GM19099 (cell line): ENCODE data around the gene FOSL2.

Source experiments
- POLR2A ChIP-seq: IDR thresholded peaks from 3 replicates; pipeline ENCODE4 v1.6.1; 2011; ENCODE audit warnings: low read depth; ENCODE audit not compliant: insufficient read length; ENCODE audit errors: extremely low read depth

FOSL2 gene

DNA sequence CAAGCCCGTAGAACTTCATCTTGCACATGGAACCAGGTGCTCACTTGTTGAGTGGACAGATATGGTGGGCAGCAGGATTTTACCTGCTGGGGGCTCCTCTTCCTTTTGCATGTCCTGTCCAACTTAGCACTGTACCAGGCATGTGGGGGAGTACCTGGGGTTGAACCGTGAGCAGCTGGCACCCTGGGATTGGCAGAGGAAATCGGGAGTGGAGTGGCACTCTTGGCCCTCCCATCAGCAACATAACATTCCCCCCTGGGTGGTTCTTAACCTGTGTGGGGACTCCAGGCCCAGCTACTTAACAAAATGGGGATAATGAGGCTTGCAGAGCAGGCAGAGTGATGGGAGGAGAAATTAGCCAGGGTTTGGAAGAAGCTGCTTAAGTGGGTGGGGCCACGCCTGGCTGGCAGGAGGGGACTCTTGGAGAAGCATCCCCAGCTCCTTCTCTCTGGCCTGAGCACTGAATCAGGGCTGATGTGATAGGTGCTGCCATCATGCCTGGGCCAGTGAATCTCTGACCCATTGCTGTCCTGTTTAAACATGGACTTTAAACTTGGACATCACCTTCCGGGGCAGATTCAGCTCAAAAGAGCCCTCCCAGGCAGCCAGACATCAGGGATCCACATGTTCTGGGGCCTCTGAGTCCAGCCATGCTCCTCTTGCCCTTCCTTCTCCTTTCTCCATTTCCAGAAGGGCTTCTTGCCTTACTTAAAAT, 15.5 kb downstream of the FOSL2 start:
- no peak for TF ChIP-seq POLR2A

DNA sequence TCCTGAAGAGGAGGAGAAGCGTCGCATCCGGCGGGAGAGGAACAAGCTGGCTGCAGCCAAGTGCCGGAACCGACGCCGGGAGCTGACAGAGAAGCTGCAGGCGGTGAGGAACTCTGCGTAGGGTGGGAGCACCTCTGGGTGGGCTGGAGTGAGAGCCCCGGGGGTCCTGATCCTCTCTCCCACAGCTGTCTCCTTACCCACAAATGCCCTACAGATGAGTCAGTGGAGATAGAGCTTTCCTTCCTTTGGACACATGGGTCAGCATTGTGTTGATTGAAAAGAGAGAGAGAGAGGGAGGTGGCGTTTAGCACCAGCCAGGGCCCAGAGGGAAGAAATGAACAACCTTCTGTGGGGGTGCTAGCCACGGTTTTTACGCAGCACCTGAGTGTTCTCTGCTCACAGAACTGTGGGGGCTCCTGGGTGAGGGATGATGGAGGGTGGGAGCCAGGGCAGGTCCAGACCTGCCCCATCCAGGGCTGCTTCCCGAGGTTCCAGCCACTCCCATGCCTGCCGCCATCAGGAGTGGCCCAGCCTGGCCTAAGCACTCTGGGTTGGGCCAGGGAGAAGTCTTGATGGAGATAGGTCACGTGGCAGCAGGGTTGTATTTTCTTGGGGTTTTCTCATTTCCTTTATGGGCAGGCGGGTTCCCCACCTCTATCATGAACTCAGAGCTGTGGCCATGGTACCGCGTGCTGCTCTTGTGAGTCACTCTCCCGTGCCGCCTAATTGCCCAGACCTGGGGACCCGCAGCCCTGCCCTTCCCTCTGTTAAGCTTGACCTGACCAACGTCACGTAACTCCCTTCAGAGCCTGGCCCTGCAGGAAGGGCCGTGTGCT, 16.3 kb downstream of the FOSL2 start:
- TF ChIP-seq POLR2A: no peak

DNA sequence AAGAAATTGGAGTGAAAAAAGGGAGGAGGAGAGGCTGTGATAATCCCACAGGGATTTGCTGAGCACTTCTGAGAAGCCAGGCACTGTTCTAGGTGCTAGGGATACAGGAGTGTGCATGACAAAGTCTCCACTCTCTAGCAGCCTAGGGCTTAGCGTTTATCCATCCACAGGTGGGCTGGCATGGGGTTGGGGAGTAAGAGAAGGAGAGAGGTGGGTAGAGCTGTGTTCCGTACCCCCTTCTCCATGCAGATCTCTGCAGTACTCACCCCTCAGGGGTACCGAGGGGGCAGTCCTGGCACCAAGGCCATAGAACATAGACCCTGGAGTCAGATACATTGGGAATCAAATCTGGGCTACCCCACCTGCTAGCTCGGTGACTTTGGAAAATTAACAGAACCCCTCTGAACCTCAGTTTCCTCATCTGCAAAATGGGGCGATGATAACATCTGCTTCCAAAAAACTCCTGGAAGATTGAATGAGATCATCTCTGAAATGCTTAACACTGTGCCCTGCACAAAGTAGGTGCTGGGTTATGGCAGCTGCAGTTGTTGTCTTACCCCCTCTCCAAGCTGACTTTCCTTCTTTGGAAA, 18.6 kb downstream of the FOSL2 start:
- no peak for TF ChIP-seq POLR2A

DNA sequence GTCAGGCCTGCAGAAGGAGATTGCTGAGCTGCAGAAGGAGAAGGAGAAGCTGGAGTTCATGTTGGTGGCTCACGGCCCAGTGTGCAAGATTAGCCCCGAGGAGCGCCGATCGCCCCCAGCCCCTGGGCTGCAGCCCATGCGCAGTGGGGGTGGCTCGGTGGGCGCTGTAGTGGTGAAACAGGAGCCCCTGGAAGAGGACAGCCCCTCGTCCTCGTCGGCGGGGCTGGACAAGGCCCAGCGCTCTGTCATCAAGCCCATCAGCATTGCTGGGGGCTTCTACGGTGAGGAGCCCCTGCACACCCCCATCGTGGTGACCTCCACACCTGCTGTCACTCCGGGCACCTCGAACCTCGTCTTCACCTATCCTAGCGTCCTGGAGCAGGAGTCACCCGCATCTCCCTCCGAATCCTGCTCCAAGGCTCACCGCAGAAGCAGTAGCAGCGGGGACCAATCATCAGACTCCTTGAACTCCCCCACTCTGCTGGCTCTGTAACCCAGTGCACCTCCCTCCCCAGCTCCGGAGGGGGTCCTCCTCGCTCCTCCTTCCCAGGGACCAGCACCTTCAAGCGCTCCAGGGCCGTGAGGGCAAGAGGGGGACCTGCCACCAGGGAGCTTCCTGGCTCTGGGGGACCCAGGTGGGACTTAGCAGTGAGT, 19.4 kb downstream of the FOSL2 start:
- TF ChIP-seq POLR2A: no peak

DNA sequence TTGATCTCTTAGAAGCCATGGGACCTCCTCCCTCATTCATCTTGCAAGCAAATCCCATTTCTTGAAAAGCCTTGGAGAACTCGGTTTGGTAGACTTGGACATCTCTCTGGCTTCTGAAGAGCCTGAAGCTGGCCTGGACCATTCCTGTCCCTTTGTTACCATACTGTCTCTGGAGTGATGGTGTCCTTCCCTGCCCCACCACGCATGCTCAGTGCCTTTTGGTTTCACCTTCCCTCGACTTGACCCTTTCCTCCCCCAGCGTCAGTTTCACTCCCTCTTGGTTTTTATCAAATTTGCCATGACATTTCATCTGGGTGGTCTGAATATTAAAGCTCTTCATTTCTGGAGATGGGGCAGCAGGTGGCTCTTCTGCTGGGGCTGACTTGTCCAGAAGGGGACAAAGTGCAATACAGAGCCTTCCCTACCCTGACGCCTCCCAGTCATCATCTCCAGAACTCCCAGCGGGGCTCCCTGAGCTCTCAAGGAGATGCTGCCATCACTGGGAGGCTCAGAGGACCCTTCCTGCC, 20.0 kb downstream of the FOSL2 start:
- TF ChIP-seq POLR2A: no peak

DNA sequence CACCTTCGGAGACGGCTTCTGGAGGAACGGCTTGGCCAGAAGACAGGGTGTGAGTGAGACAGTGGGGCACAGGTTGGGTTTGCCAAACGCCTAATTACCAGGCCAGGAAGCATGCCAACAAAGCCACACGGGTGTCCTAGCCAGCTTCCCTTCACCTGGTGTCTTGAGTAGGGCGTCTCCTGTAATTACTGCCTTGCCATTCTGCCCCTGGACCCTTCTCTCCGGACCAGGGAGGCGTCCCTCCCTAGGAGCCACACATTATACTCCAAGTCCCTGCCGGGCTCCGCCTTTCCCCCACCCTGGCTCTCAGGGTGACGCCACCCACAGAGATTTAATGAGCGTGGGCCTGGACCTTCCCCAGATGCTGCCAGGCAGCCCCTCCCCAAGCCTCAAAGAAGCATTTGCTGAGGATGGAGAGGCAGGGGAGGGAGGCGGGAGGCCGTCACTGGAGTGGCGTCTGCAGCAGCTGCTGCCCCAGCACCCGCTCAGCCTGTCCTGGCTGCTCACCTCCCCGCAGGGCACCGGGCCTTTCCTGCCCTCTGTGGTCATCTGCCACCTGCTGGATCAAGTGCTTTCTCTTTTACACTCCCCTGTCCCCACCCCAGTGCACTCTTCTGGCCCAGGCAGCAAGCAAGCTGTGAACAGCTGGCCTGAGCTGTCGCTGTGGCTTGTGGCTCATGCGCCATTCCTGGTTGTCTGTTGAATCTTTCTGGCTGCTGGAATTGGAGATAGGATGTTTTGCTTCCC, 20.7 kb downstream of the FOSL2 start:
- TF ChIP-seq POLR2A: no peak

DNA sequence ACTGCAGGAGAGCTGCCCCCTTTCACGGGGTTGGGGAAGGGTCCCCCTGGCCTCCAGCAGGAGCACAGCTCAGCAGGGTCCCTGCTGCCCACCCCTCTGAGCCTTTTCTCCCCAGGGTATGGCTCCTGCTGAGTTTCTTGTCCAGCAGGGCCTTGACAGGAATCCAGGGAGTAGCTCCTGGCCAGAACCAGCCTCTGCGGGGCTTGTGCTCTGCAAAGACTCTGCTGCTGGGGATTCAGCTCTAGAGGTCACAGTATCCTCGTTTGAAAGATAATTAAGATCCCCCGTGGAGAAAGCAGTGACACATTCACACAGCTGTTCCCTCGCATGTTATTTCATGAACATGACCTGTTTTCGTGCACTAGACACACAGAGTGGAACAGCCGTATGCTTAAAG, 21.2 kb downstream of the FOSL2 start:
- no peak for TF ChIP-seq POLR2A

DNA sequence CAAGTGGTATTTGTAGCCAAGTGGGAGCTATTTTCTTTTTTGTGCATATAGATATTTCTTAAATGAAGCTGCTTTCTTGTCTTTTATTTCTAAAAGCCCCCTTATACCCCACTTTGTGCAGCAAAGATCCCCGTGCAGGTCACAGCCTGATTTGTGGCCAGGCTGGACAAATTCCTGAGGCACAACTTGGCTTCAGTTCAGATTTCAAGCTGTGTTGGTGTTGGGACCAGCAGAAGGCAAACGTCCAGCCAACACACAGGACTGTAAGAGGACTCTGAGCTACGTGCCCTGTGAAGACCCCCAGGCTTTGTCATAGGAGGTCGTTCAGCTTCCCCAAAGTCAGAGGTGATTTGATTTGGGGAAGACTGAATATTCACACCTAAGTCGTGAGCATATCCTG, 21.9 kb downstream of the FOSL2 start:
- TF ChIP-seq POLR2A: no peak

DNA sequence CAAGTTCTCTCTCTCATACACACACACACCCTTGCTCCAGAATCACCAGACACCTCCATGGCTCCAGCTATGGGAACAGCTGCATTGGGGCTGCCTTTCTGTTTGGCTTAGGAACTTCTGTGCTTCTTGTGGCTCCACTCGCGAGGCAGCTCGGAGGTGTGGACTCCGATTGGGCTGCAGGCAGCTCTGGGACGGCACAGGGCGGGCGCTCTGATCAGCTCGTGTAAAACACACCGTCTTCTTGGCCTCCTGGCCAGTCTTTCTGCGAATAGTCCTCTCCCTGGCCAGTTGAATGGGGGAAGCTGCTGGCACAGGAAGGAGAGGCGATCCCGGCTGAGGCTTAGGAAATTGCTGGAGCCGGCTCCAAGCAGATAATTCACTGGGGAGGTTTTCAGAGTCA, 22.4 kb downstream of the FOSL2 start:
- TF ChIP-seq POLR2A: no peak

DNA sequence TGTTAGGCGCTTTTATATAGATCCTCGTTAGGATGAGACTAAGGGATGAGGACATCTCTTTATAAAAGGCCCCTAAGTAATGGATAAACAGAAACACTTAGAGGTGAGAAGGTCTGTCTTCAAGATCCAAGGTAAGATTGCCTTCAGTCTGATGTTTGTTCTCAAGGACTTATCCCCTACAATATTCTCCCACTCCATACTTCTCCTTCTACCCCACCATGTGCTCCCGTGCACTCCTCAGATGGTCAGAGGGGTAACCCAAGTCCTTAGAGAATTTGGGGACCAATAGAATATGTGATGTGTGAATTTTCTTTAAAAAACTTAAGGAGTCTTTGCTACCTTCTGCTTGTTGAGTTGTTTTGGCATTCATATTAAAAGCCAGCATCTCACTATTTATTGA, 23.1 kb downstream of the FOSL2 start:
- no peak for TF ChIP-seq POLR2A

DNA sequence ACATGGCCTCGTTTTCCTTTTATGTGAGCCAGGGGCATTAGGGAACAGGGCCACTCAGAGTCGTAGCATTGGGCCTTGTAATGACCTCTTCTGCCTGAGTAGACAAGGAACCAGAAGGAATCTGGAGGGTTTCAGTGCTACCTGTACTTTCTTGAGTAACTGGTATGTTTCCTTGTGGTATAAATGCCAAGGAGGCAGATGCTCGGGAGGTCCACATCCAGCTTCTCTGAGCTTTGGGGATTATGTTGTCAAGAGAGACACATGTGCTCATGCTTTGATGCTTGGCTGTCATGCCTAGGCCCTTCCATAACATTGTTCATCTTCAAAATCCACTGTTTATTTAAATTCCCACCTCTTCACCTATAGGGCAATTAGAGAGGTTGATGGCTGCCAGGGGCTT, 26.3 kb downstream of the FOSL2 start:
- TF ChIP-seq POLR2A: no peak

DNA sequence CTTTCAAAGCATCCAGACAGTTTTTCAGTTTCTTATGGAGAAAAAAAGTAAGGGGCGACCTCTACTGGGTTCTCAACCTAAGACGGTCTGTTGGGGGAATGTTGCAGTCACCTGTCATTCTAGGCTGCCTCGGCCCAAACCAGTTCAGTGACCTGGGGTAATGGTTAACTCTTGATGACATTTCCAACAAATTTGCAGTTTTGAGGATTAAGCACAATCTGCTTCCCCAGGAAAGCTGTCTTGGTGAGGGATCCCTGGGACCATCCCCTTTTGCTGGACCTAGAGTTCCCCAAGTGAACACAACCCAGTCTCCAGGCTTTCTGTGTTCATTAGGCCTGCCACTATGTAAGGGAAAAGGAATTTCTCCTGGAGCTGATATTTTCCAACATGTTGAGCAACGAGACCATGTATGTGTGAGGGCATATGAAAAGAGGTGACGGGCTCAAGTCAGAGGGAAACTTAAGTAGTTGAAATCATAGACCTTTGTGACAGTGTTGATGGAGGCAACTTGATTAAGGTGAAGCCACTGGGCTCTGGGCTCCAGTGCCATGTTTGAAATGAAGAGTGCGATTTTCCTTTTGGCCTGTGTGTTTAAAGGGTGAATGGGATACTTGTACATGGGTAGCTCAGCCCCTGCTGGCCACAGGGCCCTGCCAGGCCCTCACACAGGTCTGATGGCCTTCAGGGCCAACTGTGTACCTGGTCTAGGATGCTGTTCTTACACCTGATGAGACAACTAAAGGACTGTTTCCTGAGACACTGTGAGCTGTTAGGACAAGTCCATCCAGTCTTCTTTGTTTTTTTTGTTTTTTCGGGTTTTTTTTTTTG, 27.0 kb downstream of the FOSL2 start:
- TF ChIP-seq POLR2A: no peak

DNA sequence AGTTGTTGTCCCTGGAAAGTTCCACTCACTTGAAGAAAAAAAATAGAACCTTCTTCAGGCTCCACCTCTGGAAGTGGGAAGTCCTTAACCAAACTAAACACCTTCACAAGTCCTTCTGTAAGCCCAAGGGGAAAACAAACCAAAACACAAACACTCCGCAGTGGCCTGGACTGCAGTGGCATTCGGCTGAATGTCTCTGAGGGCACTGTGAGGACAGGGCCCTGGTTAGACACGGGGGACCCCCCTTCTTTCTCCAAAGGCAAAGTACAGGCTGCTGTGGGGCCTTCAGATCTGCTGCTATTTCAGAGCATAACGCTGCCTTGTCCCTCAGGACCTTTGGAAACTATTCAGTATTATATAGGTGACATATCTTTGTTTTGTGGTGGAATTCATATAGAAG, 28.1 kb downstream of the FOSL2 start:
- no peak for TF ChIP-seq POLR2A
